Activated T-cell treated with anti-CD3 and anti-CD28 coated beads, Interleukin-2, amount 50 U/mL, for 1 hour (primary cell): ENCODE measurements around the gene THSD4.
"Not testable (repeated sequence)": the region's sequence is repeated elsewhere in the genome, so short reads cannot be mapped to it uniquely, and the experiment has no call there.

Experiments
- DNase-seq: peaks from one replicate; pipeline ENCODE4 v3.0.0-alpha.2; 2020

The THSD4 gene

GRCh38 chr15:71194286-71194685 lies 79.0 kb downstream of the THSD4 start:
- no peak for DNase-seq

GRCh38 chr15:71195242-71195641 lies 80.0 kb downstream of the THSD4 start:
- DNase-seq: no peak

GRCh38 chr15:71197620-71198019 lies 82.3 kb downstream of the THSD4 start:
- DNase-seq: no peak

- DNase-seq: no peak
These were observed 83.6 kb downstream of the THSD4 start for GRCh38 chr15:71198846-71199245.

GRCh38 chr15:71199384-71200351 lies 84.4 kb downstream of the THSD4 start:
- no peak for DNase-seq

- DNase-seq: no peak
These were observed 86.2 kb downstream of the THSD4 start for GRCh38 chr15:71201477-71201876.

- DNase-seq: no peak
These were observed 87.4 kb downstream of the THSD4 start for GRCh38 chr15:71202712-71203111.

GRCh38 chr15:71203586-71204474 lies 88.6 kb downstream of the THSD4 start:
- no peak for DNase-seq

GRCh38 chr15:71207141-71207540 lies 91.9 kb downstream of the THSD4 start:
- DNase-seq: no peak

GRCh38 chr15:71212146-71212545 lies 96.9 kb downstream of the THSD4 start:
- no peak for DNase-seq

- DNase-seq: not testable (repeated sequence)
These were observed 98.7 kb downstream of the THSD4 start for GRCh38 chr15:71213943-71214342.

GRCh38 chr15:71215126-71215894 lies 100.0 kb downstream of the THSD4 start:
- DNase-seq: no peak

- DNase-seq: no peak
These were observed 103.1 kb downstream of the THSD4 start for GRCh38 chr15:71218272-71218805.

GRCh38 chr15:71219101-71219500 lies 103.8 kb downstream of the THSD4 start:
- DNase-seq: no peak

- no peak for DNase-seq
These were observed 104.4 kb downstream of the THSD4 start for GRCh38 chr15:71219645-71220044.

GRCh38 chr15:71220828-71221227 lies 105.6 kb downstream of the THSD4 start:
- no peak for DNase-seq

- no peak for DNase-seq
These were observed 106.1 kb downstream of the THSD4 start for GRCh38 chr15:71221417-71221816.

GRCh38 chr15:71223516-71223915 lies 108.2 kb downstream of the THSD4 start:
- DNase-seq: no peak

- DNase-seq: no peak
These were observed 108.8 kb downstream of the THSD4 start for GRCh38 chr15:71224024-71224423.

GRCh38 chr15:71225851-71226250 lies 110.6 kb downstream of the THSD4 start:
- DNase-seq: no peak

GRCh38 chr15:71226536-71227455 lies 111.5 kb downstream of the THSD4 start:
- DNase-seq: no peak
